T follicular helper cell (primary cell): ENCODE data around the gene GRIN3B.

Experiments used
- DNase-seq: peaks from one replicate; pipeline ENCODE4 v3.0.0-alpha.2; 2020; ENCODE audit warnings: low read depth

Gene GRIN3B

DNA sequence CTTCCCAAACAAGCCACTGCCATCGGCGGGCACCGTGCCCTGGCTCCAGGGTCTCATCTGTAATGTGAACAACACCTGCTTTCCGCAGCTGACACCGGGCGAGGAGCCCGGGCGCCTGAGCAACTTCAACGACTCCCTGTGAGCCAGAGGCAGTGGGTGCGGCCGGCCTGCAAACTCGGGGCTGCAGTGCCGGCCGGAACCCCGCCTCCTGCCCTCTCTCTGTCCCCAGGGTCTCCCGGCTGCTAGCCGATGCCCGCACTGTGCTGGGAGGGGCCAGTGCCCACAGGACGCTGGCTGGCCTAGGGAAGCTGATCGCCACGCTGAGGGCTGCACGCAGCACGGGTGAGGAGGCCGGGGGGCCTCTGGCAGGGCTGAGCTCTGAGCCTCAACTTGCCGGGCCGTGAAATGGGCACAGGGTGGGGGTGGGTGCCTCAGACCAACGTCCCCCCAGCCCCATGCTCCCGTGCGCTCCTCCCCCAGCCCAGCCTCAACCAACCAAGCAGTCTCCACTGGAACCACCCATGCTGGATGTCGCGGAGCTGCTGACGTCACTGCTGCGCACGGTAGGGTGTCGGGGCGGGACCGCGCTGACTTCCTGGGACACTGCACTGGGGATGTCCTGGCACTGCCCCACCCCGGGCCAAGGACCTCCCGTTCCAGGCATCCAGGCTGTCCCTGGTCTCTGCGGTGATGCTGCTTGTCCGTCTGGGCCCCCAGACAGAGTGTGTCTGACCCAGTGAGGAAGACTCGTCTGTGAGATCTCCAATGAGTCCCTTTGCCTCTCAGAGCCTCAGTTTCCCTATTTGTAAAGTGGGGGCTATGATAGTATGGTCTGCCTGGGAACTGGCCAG is 41.8 kb downstream of the GRIN3B start:
- no peak for DNase-seq

DNA sequence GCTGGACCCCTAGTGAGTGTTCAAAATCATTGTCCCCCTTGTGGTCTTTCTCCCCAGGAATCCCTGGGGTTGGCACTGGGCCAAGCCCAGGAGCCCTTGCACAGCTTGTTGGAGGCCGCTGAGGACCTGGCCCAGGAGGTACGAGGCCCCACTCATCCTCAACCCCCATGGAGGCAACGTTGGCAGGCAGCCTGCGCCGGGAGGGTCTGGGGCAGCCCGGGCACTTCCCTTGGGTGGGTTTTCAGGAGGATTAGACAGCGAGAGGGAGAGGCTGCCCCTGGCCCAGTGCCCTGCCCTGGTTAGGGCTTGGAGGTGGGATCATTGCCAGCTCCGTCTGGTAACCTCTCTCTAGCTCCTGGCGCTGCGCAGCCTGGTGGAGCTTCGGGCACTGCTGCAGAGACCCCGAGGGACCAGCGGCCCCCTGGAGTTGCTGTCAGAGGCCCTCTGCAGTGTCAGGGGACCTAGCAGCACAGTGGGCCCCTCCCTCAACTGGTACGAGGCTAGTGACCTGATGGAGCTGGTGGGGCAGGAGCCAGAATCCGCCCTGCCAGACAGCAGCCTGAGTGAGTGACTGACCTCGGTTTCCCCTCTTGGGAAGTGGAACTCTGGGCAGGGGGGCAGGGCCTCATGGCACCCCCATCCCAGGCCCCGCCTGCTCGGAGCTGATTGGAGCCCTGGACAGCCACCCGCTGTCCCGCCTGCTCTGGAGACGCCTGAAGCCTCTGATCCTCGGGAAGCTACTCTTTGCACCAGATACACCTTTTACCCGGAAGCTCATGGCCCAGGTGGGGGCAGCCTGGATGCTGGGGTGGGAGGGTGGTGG is 42.7 kb downstream of the GRIN3B start:
- no peak for DNase-seq

DNA sequence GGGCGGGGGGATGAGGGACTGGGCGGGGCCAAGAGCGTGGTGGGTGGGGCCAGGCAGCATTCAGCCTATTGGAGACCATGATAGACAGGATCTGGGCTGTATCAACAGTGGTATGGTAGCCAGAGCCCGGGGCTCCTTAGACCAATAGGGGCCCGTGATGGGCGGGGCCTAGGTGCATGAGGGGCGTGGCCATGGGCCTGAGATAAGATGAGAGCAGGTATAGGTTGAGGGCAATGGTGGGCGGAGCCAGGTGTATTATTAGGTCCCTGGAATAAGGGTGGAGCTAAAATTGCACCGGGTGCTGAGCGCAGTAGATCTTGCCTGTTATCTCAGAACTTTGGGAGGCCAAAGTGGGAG is 45.0 kb downstream of the GRIN3B start:
- DNase-seq: peak; percentile 67

DNA sequence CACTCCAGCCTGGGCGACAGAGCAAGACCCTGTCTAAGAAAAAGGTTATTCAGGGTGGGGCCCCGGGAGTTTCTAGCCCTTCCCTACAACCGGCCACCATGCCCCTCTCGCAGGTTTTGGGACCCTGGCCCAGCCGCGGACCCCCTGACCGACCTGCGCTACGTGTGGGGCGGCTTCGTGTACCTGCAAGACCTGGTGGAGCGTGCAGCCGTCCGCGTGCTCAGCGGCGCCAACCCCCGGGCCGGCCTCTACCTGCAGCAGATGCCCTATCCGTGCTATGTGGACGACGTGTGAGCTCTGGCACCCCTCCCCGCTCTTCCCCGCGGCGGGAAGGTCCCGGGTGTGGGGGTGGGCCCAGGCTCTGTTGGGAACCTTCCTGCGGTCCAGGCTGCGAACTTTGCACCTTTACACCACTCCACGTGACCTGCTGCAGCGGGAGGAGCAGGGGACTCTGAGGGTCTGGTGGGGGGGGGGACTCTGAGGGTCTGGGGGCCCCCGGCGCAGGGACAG is 46.0 kb downstream of the GRIN3B start:
- DNase-seq: no peak

DNA sequence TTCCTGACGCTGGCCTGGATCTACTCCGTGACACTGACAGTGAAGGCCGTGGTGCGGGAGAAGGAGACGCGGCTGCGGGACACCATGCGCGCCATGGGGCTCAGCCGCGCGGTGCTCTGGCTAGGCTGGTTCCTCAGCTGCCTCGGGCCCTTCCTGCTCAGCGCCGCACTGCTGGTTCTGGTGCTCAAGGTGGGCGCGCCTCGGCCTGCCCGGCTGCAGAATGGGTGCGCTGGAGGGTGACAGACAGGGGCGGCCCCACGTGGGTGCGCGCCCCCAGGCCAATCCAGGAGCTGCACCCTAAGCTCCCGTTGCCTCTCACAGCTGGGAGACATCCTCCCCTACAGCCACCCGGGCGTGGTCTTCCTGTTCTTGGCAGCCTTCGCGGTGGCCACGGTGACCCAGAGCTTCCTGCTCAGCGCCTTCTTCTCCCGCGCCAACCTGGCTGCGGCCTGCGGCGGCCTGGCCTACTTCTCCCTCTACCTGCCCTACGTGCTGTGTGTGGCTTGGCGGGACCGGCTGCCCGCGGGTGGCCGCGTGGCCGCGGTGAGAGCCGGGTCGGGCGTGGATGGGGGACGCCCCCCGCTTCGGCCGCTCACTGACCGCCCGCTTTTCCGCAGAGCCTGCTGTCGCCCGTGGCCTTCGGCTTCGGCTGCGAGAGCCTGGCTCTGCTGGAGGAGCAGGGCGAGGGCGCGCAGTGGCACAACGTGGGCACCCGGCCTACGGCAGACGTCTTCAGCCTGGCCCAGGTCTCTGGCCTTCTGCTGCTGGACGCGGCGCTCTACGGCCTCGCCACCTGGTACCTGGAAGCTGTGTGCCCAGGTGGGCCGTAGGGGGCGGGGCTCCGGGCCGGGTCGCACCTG is 46.8 kb downstream of the GRIN3B start:
- DNase-seq: no peak

DNA sequence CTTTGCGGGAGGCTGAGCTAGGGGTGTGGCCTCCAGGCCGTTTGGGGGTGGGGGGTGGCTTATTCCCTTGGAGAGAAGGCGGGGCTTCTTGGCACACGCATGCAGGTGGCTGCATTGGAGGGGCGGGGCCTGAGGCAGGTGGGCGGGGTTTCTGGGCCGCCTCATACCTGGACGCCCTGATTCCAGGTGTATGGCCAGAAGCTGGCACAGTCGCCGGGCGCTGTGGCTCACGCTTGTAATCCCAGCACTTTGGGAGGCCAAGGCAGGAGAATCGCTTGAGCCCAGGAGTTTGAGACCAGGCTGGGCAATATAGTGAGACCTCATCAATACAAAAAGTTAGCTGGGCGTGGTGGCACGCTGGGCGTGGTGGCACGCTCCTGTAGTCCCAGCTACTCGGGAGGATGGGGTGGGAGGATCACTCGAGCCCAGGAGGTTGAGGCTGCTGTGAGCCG is 47.5 kb downstream of the GRIN3B start:
- DNase-seq: no peak

DNA sequence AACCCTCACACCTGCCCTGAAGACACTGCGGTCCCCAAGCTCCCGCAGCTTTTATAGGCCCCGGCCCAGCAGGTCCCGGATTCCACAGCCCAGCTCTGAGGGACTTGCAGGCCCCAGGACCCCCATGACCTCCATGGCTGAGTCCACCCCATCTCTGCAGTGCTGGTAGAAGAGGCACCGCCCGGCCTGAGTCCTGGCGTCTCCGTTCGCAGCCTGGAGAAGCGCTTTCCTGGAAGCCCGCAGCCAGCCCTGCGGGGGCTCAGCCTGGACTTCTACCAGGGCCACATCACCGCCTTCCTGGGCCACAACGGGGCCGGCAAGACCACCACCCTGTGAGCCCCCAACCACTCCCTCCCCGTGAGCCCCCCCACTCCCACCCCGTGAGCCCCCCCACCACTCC is 48.9 kb downstream of the GRIN3B start:
- no peak for DNase-seq

DNA sequence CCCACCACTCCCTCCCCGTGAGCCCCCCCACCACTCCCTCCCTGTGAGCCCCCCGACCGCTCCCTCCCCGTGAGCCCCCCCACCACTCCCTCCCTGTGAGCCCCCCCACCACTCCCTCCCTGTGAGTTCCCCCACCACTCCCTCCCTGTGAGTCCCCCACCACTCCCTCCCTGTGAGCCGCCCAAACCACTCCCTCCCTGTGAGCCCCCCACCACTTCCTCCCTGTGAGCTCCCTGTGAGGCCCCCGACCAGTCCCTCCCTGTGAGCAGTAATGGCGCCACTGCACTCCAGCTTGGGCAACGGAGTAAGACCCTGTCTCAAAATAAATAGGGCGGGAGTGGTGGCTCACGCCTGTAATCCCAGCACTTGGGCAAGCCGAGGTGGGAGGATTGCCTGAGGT is 49.6 kb downstream of the GRIN3B start:
- DNase-seq: no peak

DNA sequence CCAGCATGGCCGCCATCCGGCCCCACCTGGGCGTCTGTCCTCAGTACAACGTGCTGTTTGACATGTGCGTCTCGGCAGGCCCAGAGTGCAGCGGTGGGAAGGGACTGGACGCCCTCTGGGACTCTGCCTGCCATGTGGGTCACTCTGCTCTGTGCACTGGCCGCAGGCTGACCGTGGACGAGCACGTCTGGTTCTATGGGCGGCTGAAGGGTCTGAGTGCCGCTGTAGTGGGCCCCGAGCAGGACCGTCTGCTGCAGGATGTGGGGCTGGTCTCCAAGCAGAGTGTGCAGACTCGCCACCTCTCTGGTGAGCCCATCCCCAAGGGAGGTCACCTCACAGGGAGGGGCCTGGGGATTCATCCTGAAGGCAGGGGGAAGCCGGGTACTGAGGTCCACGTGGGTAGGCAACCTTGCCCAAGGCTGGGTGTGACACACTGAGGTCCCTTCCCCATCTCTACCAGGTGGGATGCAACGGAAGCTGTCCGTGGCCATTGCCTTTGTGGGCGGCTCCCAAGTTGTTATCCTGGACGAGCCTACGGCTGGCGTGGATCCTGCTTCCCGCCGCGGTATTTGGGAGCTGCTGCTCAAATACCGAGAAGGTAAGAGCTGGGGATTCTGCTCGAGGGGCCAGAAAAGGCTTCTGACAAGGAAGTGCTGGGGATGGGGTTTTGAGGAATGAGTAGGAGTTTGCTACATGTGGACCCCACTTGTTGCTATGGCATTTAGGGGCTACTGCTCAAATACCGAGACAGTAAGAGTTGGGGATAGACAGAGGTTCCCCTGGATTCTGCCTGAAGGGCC is 51.0 kb downstream of the GRIN3B start:
- DNase-seq: no peak

DNA sequence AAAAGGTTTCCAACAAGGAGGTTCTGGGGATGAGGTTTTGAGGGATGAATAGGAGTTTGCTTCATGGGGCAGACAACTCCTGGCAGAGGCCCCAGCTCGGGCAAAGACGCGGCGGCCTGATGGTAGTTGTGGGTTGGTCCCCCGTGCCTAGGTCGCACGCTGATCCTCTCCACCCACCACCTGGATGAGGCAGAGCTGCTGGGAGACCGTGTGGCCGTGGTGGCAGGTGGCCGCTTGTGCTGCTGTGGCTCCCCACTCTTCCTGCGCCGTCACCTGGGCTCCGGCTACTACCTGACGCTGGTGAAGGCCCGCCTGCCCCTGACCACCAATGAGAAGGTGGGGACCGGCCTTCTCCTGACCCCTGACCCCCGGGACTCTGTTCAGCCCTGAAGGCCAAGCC is 51.6 kb downstream of the GRIN3B start:
- no peak for DNase-seq

DNA sequence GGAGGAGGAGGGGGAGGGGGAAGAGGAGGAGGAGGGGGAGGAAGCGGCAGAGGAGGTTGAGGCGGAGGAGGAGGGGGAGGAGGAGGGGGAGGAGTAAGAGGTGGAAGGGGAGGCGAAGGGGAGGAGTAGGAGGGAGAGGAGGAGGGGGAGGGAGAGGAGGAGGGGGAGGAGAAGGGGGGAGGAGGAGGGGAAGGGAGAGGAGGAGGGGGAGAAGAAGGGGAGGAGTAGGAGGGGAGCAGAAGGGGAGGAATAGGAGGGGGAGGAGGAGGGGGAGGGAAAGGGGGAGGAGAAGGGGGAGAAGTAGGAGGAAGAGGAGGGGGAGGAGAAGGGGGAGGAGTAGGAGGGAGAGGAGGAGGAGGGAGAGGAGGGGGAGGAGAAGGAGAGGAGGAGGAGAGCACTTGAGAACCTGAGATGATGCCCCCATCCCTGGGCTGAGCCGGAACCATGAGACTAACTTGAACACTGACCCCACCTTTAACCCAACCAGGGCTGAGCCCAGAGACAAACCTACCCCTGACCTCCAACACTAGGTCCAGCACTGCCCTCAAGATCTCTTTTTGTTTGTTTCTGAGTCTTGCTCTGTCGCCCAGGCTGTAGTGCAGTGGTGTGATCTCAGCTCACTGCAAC is 52.2 kb downstream of the GRIN3B start:
- no peak for DNase-seq

DNA sequence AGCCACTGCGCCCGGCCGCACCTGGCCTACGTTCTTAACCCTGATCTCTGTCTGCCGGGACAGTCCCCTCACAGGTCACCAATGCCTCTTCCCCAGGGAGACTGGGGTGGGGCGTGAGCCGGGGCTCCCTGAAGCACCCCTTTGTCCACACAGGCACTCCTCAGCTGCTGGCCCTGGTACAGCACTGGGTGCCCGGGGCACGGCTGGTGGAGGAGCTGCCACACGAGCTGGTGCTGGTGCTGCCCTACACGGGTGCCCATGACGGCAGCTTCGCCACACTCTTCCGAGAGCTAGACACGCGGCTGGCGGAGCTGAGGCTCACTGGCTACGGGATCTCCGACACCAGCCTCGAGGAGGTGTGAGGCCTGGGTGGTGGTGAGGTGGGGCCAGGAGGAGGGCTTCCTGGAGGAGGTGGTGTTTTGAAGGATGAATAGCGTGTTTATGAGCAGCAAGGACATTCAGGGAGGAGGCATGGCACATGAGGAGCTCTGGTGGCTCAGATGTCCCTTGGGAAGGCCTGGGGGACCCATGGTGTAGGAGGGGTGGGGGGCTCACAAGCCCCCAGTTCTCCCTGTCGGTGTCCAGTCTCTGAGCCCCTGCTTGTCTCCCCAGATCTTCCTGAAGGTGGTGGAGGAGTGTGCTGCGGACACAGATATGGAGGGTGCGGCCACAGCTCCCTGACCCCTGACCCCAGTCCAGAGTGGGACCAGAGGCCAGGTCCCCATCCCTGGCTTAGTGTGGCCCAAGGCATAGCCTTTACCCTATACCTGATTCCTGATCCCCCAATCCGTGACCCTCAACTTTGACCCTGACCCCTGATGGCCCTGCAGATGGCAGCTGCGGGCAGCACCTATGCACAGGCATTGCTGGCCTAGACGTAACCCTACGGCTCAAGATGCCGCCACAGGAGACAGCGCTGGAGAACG is 53.2 kb downstream of the GRIN3B start:
- DNase-seq: no peak

DNA sequence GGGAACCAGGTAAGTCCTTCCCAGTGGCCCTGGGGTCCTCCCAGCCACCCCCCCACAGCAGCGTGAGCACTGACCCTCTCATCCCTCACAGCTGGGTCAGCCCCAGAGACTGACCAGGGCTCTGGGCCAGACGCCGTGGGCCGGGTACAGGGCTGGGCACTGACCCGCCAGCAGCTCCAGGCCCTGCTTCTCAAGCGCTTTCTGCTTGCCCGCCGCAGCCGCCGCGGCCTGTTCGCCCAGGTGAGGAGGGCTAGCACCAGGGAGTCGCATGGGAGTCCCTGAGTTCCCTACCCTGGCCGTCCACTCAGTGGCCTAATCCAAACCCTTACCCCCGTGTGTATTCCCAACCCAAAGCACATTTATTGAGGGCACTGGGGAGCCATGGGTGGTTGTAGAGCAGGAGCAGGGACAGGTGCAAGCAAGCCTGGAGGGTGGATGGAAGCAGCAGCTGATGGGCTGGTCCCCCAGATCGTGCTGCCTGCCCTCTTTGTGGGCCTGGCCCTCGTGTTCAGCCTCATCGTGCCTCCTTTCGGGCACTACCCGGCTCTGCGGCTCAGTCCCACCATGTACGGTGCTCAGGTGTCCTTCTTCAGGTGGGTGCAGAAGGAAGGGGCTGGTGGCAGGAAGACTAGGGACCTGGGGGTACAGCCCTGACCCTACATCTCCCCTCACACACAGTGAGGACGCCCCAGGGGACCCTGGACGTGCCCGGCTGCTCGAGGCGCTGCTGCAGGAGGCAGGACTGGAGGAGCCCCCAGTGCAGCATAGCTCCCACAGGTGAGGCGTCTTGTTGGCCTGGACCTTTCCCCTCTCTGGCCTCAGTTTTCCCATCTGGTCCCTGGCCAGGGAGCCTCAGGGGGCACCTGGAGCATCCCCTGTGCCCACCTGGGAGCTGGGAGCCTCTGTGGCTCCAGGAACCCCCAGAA is 54.1 kb downstream of the GRIN3B start:
- DNase-seq: no peak

DNA sequence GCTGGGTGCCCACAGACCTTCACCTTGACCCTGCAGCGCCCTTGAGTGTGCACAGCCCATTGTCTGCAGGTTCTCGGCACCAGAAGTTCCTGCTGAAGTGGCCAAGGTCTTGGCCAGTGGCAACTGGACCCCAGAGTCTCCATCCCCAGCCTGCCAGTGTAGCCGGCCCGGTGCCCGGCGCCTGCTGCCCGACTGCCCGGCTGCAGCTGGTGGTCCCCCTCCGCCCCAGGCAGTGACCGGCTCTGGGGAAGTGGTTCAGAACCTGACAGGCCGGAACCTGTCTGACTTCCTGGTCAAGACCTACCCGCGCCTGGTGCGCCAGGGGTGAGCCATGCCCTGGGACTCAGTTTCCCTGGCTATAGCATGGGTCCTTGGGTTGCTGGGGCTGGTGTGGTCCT is 54.8 kb downstream of the GRIN3B start:
- no peak for DNase-seq

DNA sequence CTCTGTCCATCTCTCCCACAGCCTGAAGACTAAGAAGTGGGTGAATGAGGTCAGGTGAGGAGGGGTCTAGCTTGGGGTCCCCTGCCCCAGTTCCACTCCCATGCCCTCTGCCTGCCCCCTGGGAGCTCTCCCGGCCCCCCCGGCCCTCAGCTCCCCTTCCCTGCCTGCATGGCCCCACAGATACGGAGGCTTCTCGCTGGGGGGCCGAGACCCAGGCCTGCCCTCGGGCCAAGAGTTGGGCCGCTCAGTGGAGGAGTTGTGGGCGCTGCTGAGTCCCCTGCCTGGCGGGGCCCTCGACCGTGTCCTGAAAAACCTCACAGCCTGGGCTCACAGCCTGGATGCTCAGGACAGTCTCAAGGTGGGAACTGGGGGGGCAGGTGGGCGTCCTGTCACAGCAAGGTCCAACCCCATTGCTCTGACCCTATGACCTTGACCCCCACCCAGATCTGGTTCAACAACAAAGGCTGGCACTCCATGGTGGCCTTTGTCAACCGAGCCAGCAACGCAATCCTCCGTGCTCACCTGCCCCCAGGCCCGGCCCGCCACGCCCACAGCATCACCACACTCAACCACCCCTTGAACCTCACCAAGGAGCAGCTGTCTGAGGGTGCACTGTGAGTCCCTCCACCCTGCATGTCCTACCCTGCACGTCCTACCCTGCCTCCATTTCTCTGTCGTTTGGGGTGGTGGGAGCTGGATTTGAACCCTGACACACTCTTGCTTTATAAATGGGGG is 55.8 kb downstream of the GRIN3B start:
- no peak for DNase-seq

DNA sequence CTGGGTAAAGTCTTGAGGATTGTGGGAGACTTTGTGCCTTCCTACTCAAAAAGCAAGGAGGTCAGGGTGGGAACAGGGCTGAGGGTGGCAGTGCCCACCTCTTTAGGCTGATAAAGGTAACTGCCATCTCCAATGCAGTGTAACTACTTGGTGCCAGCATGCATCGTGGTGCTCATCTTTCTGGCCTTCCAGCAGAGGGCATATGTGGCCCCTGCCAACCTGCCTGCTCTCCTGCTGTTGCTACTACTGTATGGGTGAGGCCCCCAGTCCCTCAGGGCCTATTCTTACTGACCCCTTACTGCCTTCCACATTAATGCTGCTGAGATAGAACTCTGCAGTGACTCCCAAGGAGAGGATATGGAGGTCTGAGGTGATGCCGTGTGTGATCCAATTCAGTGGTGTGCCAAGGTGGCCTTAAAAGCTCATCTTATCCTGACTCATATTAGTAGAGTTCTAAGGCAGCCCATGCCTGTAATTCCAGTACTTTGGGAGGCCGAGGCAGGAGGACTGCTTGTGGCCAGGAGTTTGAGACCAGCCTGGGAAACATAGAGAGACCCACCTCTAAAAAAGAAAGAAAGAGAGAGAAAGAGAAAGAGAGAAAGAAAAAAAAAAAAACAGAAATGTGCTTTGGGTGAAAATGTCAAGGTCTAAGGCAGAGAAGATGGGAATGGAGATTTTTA is 57.1 kb downstream of the GRIN3B start:
- no peak for DNase-seq

DNA sequence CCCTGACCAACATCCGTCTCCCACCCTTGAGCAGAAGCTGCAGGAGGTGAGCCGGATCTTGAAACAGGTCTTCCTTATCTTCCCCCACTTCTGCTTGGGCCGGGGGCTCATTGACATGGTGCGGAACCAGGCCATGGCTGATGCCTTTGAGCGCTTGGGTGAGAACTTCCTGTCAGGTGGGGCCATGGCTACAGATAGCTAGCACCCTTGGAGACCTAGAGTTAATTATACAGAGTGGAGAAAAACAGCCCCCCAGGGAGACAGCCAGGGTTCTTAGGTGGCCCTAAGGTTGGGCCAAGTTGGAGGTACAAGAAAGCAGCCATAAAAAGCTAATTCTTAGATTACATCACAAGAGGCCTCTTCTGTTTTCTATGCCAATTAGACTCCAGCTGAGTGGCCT is 57.9 kb downstream of the GRIN3B start:
- DNase-seq: no peak
